ENCODE measurements around the gene DENND5A.

DNA sequence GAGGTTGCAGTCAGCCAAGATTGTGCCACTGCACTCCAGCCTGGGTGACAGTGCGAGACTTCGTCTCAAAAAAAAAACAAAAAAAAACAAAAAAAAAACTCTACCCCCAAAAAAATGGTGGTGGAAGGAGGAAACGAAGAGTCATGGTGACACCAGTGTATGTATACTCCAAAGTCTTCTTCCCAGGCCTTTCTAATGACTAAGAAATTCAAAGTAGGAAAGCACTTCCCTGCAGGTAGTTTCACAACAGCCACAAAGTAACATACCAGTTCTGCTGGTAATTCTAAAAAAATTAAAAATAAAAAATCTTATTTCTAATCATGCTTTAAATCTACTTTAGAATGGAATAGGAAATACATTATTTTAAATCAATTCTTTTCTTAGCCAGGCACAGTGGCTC is 72.6 kb downstream of the DENND5A start:
- TF ChIP-seq, protein P1, sequence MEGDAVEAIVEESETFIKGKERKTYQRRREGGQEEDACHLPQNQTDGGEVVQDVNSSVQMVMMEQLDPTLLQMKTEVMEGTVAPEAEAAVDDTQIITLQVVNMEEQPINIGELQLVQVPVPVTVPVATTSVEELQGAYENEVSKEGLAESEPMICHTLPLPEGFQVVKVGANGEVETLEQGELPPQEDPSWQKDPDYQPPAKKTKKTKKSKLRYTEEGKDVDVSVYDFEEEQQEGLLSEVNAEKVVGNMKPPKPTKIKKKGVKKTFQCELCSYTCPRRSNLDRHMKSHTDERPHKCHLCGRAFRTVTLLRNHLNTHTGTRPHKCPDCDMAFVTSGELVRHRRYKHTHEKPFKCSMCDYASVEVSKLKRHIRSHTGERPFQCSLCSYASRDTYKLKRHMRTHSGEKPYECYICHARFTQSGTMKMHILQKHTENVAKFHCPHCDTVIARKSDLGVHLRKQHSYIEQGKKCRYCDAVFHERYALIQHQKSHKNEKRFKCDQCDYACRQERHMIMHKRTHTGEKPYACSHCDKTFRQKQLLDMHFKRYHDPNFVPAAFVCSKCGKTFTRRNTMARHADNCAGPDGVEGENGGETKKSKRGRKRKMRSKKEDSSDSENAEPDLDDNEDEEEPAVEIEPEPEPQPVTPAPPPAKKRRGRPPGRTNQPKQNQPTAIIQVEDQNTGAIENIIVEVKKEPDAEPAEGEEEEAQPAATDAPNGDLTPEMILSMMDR (IDR thresholded peaks at IDR 0.05; ENCODE audit: borderline replicate concordance, extremely low read depth, low read length, poor library complexity, severe bottlenecking): no peak
- TF ChIP-seq EZH2 (IDR thresholded peaks at IDR 0.05; ENCODE audit: borderline replicate concordance, low read depth, low read length, severe bottlenecking): no peak
